Adrenal gland (tissue), 12 donors: Measurements from ENCODE around the gene CDH4. TPM values are rescaled to one million over a fixed set of nuclear protein-coding genes. Genes with fewer than 3 reads are reported as not detected.

Experiments used
- DNase-seq, 7 donors: peaks; one replicate each; pipeline ENCODE4 v3.0.0-alpha.2; 2019 to 2020
- H3K27ac ChIP-seq, 5 donors: fragments of 200-600 bp; sonication (generic) in 4 of 5; 1 replicate in 3 of 5; 2 replicates in 2 of 5; pipeline versions ENCODE4 v1.5.1 to v1.8.0; 2016 to 2020; ENCODE audit warnings: mild to moderate bottlenecking in 1 of 5
- H3K27me3 ChIP-seq: fragments of 200-600 bp; 2 replicates; pipeline ENCODE4 v1.8.0; 2021
- H3K36me3 ChIP-seq, 2 donors: fragments of 200-600 bp; replicated peaks in 1 of 2; 1 replicate in 1 of 2; 2 replicates in 1 of 2; pipeline versions ENCODE4 v1.5.1 to v1.8.0; 2018 to 2022
- H3K4me1 ChIP-seq, 2 donors: fragments of 200-600 bp; replicated peaks in 1 of 2; 1 replicate in 1 of 2; 2 replicates in 1 of 2; pipeline versions ENCODE4 v1.5.1 to v1.8.0; 2018 to 2021
- H3K4me3 ChIP-seq, 4 donors: fragments of 200-600 bp; sonication (generic) in 3 of 4; one replicate each; pipeline ENCODE4 v1.5.1; 2016 to 2018
- H3K9me3 ChIP-seq, 3 donors: fragments of 200-600 bp; sonication (generic) in 1 of 3; replicated peaks in 1 of 3; 1 replicate in 2 of 3; 2 replicates in 1 of 3; pipeline versions ENCODE4 v1.5.1 to v1.8.0; 2016 to 2021
- CTCF ChIP-seq, 6 experiments: fragments of 450-650 bp in 4 of 6; fragments of 200-600 bp in 2 of 6; sonication (generic) in 1 of 6; IDR thresholded peaks; 1 replicate in 5 of 6; 2 replicates in 1 of 6; pipeline versions ENCODE4 v1.5.1 to v1.8.0; 2016 to 2021; ENCODE audit warnings: antibody characterized with exemption in 6 of 6, mild to moderate bottlenecking in 2 of 6, moderate library complexity in 1 of 6
- POLR2A ChIP-seq, 2 donors: fragments of 450-650 bp; IDR thresholded peaks; one replicate each; pipeline ENCODE4 v1.6.1; 2017; ENCODE audit warnings: antibody characterized with exemption in 2 of 2, mild to moderate bottlenecking in 2 of 2, moderate library complexity in 1 of 2
- WGBS, 4 donors: extraction: QIAGEN DNeasy Blood & Tissue Kit in 2 of 4; methylation state at CpG; one replicate each; pipeline versions ENCODE4 v1.1.5 to v1.1.7; 2013 to 2017; 5-methylcytosine and 5-hydroxymethylcytosine counted together
- intact Hi-C, 2 donors: fragments of 100-400 bp; cut with DNase I; formaldehyde crosslinking; loops; one replicate each; pipeline versions ENCODE4 v1.14.1 to v1.15.0; 2022 to 2023
- polyA plus RNA-seq, 3 donors: library from polyadenylated mRNA; stranded (reverse); fragments of 200-250 nt in 2 of 3; fragments of 350-450 nt in 1 of 3; fragmentation: Illumina TruSeq in 1 of 3; extraction: RNeasy Lipid Tissue Mini Kit (QIAGEN cat#74804) in 1 of 3; gene quantifications; one replicate each; pipeline ENCODE4 v1.2.3, GENCODE V29; 2013 to 2014
- total RNA-seq, 9 donors: library from RNA; depleted of rRNA in 4 of 9; stranded (reverse); fragments of >200 nt in 4 of 9; fragments of 120-200 nt in 1 of 9; fragmentation: NEBNext Ultra II Directional in 1 of 9; extraction: Animal tissue kit (Norgen Biotek cat#: 25700) in 1 of 9; gene quantifications; one replicate each; pipeline versions ENCODE4 v1.1.0 to v1.2.4, GENCODE V29; 2013 to 2023
- donor health status: healthy with polysubstance abuse.
- donor health status: Bipolar disorder and iron deficiency.
- donor health status: DM: yes; HTN: yes; CAD: no.
- donor health status: DM: no; HTN: no; CAD: no.
- donor health status: DM: no; HTN: no; CAD: no.
- donor health status: DM: yes; HTN: yes; CAD: no.

Gene CDH4
- total and polyA plus RNA-seq, 12 donors = 0.08 to 0.53 (median 0.20) TPM; not detected in 3

GRCh38 chr20:61822396-61822795 lies 570.3 kb downstream of the CDH4 start:
- WGBS, 4 donors = 86 to 92% (median 90%) methylated on average over 9 to 12 of the region's 12 CpGs
- no peaks in the 10 kb centered on the region for H3K9me3 ChIP-seq
- H3K4me3 ChIP-seq = no peak overlapping the region
- H3K36me3 ChIP-seq = no peaks in the 10 kb centered on the region
- intact Hi-C loops = no loop called here
- no peaks in the 10 kb centered on the region for H3K27me3 ChIP-seq
- no peak for DNase-seq
- no peak overlapping the region for H3K27ac ChIP-seq
- no peak for TF ChIP-seq POLR2A (IDR thresholded peaks at IDR 0.05)
- no peaks in the 10 kb centered on the region for H3K4me1 ChIP-seq

GRCh38 chr20:61823242-61823641 lies 571.2 kb downstream of the CDH4 start:
- Histone ChIP-seq H3K27me3 (no peaks in the 10 kb centered on the region), H3K4me3 (no peak overlapping the region), H3K4me1 (no peaks in the 10 kb centered on the region), H3K27ac (no peak overlapping the region), H3K36me3 (no peaks in the 10 kb centered on the region), H3K9me3 (no peaks in the 10 kb centered on the region)
- intact Hi-C loops = no loop called here
- TF ChIP-seq CTCF (IDR thresholded peaks at IDR 0.05) (no peak), POLR2A (IDR thresholded peaks at IDR 0.05) (no peak)
- DNase-seq = no peak
- 85 to 89% (median 88%) methylated on average over 2 of the region's 2 CpGs for WGBS, 4 donors

GRCh38 chr20:61828891-61829290 lies 576.8 kb downstream of the CDH4 start:
- H3K4me3 ChIP-seq = no peak overlapping the region
- H3K27me3 ChIP-seq = peaks cover 5% of the 10 kb centered on the region
- no peaks in the 10 kb centered on the region for H3K4me1 ChIP-seq
- WGBS, 4 donors = 84 to 88% (median 87%) methylated on average over 8 to 14 of the region's 14 CpGs
- H3K9me3 ChIP-seq = no peaks in the 10 kb centered on the region
- intact Hi-C loops = no loop called here
- DNase-seq = no peak
- no peak overlapping the region for H3K27ac ChIP-seq
- H3K36me3 ChIP-seq = no peaks in the 10 kb centered on the region
- TF ChIP-seq POLR2A (IDR thresholded peaks at IDR 0.05) = no peak
- no peak for TF ChIP-seq CTCF (IDR thresholded peaks at IDR 0.05)

- no peak for TF ChIP-seq CTCF (IDR thresholded peaks at IDR 0.05)
- no peak for TF ChIP-seq POLR2A (IDR thresholded peaks at IDR 0.05)
- Histone ChIP-seq H3K36me3 (no peaks in the 10 kb centered on the region), H3K27ac (no peak overlapping the region), H3K4me1 (no peaks in the 10 kb centered on the region), H3K9me3 (no peaks in the 10 kb centered on the region), H3K4me3 (no peak overlapping the region), H3K27me3 (peaks cover 5% of the 10 kb centered on the region)
- 67 to 80% (median 77%) methylated on average over 1 to 17 of the region's 17 CpGs for WGBS, 4 donors
- DNase-seq = no peak
- intact Hi-C loops = no loop called here
These were observed 577.5 kb downstream of the CDH4 start for GRCh38 chr20:61829526-61829925.

- H3K36me3 ChIP-seq = no peaks in the 10 kb centered on the region
- intact Hi-C loops = no loop called here
- H3K4me3 ChIP-seq = no peak overlapping the region
- H3K27ac ChIP-seq = no peak overlapping the region
- DNase-seq = no peak
- H3K4me1 ChIP-seq = no peaks in the 10 kb centered on the region
- no peak for TF ChIP-seq CTCF (IDR thresholded peaks at IDR 0.05)
- no peak for TF ChIP-seq POLR2A (IDR thresholded peaks at IDR 0.05)
- WGBS, 4 donors = 70 to 91% (median 81%) methylated on average over 19 to 30 of the region's 30 CpGs
- peaks cover 5% of the 10 kb centered on the region for H3K27me3 ChIP-seq
- H3K9me3 ChIP-seq = no peaks in the 10 kb centered on the region
These were observed 578.3 kb downstream of the CDH4 start for GRCh38 chr20:61830241-61830930.
